A204.1 (cell line): ENCODE results near the gene KCNH1.
"Not testable (repeated sequence)": the region's sequence is repeated elsewhere in the genome, so short reads cannot be mapped to it uniquely, and the experiment has no call there.

Source experiments
- FAIRE-seq: peaks from 2 replicates; lab custom pipeline; 2012; peaks lifted over from hg19 to GRCh38; lab: Jason Lieb, UNC

The KCNH1 gene

GRCh38 chr1:211099393-211099792 lies 34.6 kb downstream of the KCNH1 start:
- no peak for FAIRE-seq

DNA sequence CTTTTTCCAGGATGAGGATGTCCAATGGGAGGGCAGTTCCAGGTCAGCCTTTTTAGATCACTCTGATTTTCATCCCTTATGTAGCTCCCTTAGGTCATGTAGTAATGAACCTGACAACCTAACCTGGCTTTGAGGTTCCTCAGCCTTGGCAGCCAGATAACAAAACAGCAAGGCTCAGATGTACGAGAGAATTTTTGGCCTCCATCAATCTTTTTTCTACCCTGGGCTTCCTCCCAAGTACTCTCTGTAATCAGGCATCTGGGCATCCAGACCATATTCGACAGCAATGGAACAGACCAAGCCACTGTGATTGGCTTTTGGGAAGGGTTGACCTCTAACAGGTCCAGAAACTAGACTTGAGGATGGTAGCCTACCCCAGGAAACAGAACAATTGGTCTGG lies 38.6 kb downstream of the KCNH1 start:
- no peak for FAIRE-seq

DNA sequence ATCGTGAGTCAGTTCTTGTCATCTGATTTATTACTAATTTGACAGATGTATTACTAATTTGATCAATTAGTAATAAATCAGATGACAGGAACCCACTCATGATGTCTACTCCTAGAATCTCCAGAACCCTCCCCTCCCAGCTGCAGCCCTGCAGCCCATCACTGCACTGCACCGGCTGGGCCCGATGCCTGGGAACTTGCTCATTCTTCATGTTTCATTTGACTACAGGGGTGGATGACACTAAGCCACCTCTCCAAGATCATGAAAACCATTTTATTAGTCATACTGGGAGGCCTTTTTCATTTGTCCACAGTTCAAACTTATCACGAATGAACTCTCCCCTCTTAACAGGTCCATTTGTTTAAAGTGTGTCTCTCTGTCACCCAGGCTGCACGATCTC lies 41.0 kb downstream of the KCNH1 start:
- FAIRE-seq: no peak

- no peak for FAIRE-seq
Measured at GRCh38 chr1:211091867-211092266, 42.1 kb downstream of the KCNH1 start.

GRCh38 chr1:211089536-211089935 lies 44.4 kb downstream of the KCNH1 start:
- no peak for FAIRE-seq

DNA sequence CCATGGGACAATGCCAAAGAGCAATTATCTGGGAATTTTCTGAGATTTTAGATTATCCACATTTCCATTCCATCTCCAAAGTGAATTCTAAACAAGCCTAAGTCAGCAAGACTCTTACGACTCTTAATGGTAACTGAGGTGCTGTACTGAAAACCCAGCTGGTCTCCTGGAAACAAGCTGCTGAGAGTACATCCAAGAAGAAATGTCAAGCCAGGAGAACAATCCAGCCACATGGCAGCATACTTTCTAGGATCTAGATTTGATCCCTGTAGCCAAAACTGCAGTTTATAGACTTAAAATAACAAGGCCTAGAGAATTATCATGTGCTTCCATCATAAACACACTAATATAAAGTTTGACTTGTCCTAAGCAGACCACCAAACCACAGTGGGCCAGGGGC lies 45.8 kb downstream of the KCNH1 start:
- no peak for FAIRE-seq

GRCh38 chr1:211082824-211083223 lies 51.1 kb downstream of the KCNH1 start:
- FAIRE-seq: no peak

DNA sequence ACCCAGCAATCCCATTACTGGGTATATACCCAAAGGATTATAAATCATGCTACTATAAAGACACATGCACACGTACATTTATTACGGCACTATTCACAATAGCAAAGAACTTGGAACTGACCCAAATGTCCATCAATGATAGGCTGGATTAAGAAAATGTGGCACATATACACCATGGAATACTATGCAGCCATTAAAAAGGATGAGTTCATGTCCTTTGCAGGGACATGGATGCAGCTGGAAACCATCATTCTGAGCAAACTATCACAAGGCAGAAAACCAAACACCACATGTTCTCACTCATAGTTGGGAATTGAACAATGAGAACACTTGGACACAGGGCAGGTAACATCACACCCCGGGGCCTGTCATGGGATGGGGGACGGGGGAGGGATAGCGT lies 52.5 kb downstream of the KCNH1 start:
- FAIRE-seq: not testable (repeated sequence)

- FAIRE-seq: no peak
Measured at GRCh38 chr1:211068976-211069375, 65.0 kb downstream of the KCNH1 start.

DNA sequence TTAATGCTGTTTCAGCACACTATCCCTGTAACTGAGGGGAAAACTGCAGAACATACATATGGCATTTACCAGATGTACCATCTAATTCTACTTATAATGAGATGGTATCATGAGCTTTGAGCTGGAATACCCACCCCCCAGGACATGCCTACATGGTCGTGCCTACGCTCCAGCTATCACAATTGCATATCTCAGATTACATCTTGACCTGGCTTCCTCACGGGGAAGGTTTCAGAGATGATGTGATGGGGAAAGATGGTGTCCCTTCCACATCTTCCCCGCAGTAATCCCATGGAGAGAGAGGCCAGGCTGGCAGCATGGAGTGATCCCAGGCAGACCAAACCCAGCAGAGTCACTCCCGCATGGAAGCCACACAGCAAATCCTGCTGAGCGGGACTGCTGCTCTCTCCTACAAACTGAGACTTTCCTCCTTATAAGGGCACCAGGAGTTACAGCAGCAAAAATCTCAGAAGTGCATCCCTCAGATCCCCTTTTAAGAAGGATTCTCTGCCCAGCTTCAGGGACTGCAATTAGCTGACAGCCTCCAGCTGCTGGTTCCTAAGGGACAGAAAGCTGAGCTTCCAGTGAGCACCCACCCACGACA lies 67.1 kb downstream of the KCNH1 start:
- FAIRE-seq: no peak

DNA sequence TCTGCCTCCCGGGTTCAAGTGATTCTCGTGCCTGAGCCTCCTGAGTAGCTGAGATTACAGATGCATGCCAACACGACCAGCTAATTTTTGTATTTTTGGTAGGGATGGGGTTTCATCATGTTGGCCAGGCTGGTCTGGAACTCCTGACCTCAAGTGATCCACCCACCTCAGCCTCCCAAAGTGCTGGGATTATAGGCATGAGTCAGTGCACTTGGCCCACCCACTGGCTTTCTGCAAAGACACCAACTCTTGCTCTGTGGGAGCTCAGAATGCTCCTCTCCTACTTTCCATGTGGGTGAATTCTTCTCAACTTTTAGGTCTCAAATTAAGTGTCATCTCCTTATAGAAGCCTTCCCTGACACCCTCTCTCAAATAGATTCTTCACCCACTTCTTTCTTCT lies 92.1 kb downstream of the KCNH1 start:
- FAIRE-seq: not testable (repeated sequence)

DNA sequence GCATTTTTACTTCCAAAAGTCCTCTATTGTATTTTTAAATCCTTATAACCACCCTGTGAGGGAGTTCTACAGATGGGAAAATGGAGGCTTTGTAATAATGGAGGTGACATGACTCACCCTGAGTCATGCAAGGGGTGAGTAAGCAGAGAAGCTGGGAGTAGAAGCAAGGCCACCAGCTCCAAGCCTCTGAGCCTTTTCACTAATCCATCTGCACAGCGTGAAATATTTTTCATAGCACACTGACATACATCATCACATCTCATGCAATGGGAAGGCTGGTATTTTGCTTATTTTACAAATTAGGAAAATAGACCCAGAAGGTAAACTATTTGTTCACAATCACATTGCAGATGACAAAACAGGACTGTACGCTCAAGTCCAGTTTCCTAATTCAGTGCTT lies 96.9 kb downstream of the KCNH1 start:
- FAIRE-seq: no peak

GRCh38 chr1:211036381-211037060 lies 97.4 kb downstream of the KCNH1 start:
- FAIRE-seq: no peak

GRCh38 chr1:211035821-211036380 lies 98.0 kb downstream of the KCNH1 start:
- no peak for FAIRE-seq

GRCh38 chr1:211033921-211034525 lies 99.9 kb downstream of the KCNH1 start:
- no peak for FAIRE-seq

- FAIRE-seq: no peak
Measured at GRCh38 chr1:211024901-211025300, 109.0 kb downstream of the KCNH1 start.

GRCh38 chr1:211019266-211019665 lies 114.7 kb downstream of the KCNH1 start:
- FAIRE-seq: no peak

GRCh38 chr1:211018690-211019089 lies 115.3 kb downstream of the KCNH1 start:
- FAIRE-seq: no peak

DNA sequence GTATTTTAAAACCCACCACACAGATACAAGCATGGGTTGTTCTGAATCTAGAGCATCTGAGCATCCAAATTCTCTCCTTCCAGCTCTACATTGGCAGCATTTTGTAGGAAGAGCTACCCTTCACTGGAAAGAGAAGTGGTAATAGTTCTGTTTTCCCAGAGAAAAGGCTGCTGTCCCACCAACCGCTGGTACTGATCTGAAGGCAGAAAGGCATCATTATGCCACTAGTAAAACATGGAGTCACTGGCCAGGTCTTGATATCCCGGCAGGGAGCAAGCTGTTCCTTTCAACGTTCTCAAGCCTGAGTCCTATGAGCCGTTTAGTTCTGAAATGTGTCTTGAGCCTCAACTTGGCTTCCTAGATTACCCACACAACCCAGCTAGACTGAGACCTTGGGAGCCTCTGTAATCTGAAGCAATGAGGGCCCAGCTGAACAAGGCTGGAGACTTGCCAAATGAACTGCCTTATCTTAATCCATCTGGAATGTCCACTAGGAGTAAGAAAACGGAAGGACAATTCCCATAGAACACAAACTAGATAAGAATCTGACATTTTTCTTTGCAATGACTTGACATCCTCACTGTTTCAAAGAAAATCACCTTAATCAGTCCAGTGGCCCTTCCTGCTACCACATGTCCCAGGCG lies 116.8 kb downstream of the KCNH1 start:
- FAIRE-seq: no peak

DNA sequence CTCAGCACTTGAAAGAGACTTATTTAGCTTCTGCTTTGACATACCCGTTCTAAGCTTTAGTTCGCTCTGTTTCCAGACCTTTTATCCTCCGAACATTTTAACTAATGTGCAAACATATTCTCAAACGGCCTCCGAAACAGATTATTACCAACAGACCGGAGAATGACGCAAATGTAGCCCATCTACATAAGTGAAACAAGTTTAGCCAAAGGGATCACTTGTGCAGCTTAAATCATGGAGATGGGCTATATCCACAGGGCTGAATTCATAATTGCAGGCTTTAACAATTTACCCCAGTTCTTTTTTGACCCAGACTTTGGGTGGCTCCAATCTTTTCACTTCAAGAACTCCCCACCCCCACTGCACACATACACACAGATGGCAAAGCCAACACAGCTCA lies 119.7 kb downstream of the KCNH1 start:
- FAIRE-seq: no peak

GRCh38 chr1:211013346-211014240 lies 120.4 kb downstream of the KCNH1 start:
- FAIRE-seq: no peak

- not testable (repeated sequence) for FAIRE-seq
Measured at GRCh38 chr1:211011128-211011527, 122.8 kb downstream of the KCNH1 start.
